Ovary (tissue), 3 donors: ENCODE measurements around the gene ABT1.

ENCODE experiments used
- CTCF ChIP-seq, 3 donors: fragments of 450-650 bp in 2 of 3; fragments of 200-600 bp in 1 of 3; IDR thresholded peaks; one replicate each; pipeline versions ENCODE4 v1.5.1 to v1.8.0; 2016 to 2022; ENCODE audit warnings: antibody characterized with exemption in 3 of 3, mild to moderate bottlenecking in 1 of 3
- EP300 ChIP-seq: sonication (generic); formaldehyde crosslinking; IDR thresholded peaks from one replicate; pipeline ENCODE4 v1.6.1; 2017; ENCODE audit warnings: antibody characterized with exemption
- POLR2A ChIP-seq: fragments of 450-650 bp; IDR thresholded peaks from one replicate; pipeline ENCODE4 v1.6.1; 2017; ENCODE audit warnings: antibody characterized with exemption, mild to moderate bottlenecking, moderate library complexity
- donor health status: DM: no; HTN: no; CAD: no.

GRCh38 chr6:26604797-26605196, 8.0 kb downstream of the ABT1 start:
- TF ChIP-seq CTCF (IDR thresholded peaks at IDR 0.05) (no peak), EP300 (no peak), POLR2A (no peak)
